Subcutaneous adipose tissue (tissue), 4 donors: ENCODE data around the gene COL8A2. TPM values are rescaled to one million over a fixed set of nuclear protein-coding genes. Genes with fewer than 3 reads are reported as not detected.

ENCODE experiments used
- CTCF ChIP-seq: fragments of 450-650 bp; IDR thresholded peaks from one replicate; pipeline ENCODE4 v1.5.1; 2016; ENCODE audit warnings: low read depth, mild to moderate bottlenecking, control low read depth, antibody characterized with exemption, moderate library complexity
- total RNA-seq, 4 donors: library from RNA; depleted of rRNA; stranded (reverse); fragments of >200 nt; gene quantifications; one replicate each; pipeline ENCODE4 v1.1.0, GENCODE V29; 2016

The COL8A2 gene
- total RNA-seq, 4 donors from 2014 or later, result 1.1 to 5.9 (median 3.3) TPM

- no peak for TF ChIP-seq CTCF
These were observed 17.1 kb upstream of the COL8A2 start for GRCh38 chr1:36142121-36142520.

DNA sequence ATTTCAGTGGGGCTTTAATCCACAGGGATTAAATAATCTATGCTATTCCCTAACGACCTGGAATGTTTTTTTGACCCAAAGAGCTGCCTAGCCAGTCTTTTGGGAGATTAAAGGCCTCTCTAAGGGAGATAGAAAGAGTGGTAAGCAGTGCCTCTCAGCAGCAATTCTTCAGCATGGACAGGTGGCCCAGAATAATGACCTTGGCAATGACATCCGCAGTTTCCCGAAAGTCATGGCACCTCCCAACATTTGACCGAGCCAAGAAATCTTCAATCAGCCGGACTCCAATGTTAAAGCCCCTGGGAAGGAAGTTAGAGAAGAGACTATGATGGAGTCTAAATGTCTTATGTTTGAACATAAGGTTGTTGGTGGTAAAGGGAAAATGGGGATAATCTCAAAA, 14.5 kb upstream of the COL8A2 start:
- no peak for TF ChIP-seq CTCF

DNA sequence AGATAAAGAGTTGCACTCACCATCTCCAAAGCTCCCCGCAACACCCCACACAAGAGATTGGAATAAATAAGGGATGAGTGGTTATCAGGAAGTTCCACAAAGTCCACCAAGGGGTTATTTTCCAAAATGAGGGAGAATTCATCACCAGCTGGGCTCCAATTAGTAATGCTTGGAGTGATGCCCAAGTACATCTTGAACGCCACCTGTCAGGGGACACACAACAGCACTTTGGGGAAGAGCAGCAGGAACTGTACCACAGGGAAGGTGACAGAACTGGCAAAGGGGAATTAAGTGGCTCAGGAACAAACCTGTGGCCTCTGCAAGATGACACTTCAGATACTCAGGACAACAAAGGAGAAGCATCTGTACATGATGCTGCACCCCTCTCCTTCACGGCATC, 12.8 kb upstream of the COL8A2 start:
- no peak for TF ChIP-seq CTCF

- no peak for TF ChIP-seq CTCF
These were observed 12.2 kb upstream of the COL8A2 start for GRCh38 chr1:36137226-36137625.

- TF ChIP-seq CTCF, result no peak
These were observed 11.5 kb upstream of the COL8A2 start for GRCh38 chr1:36136535-36136934.

- TF ChIP-seq CTCF, result no peak
These were observed 10.8 kb upstream of the COL8A2 start for GRCh38 chr1:36135796-36136195.

- no peak for TF ChIP-seq CTCF
These were observed 10.3 kb upstream of the COL8A2 start for GRCh38 chr1:36135330-36135667.
